T-cell (primary cell): Measurements from ENCODE around the gene MED27. TPM values are rescaled to one million over a fixed set of nuclear protein-coding genes. Genes with fewer than 3 reads are reported as not detected.

Source experiments
- ATAC-seq, 4 experiments: fragments of 200-7000 bp in 3 of 4; fragments of 150-1000 bp in 1 of 4; cut with Tn5 transposase; replicated peaks in 1 of 4; 1 replicate in 3 of 4; 2 replicates in 1 of 4; pipeline ENCODE4 v1.10.0; 2021; ENCODE audit warnings: moderate library complexity in 3 of 4, mild to moderate bottlenecking in 2 of 4, moderate number of reproducible peaks in 1 of 4
- CTCF ChIA-PET, 2 donors: fragments of 300-600 bp; sonication (Branson Sonifier 250); formaldehyde crosslinking; loops; one replicate each; lab custom pipeline; 2022; ENCODE audit warnings: antibody characterized with exemption in 2 of 2; lab: Charles Lee
- POLR2A ChIA-PET, 2 donors: fragments of 300-600 bp; sonication (Branson Sonifier 250); formaldehyde crosslinking; loops; one replicate each; lab custom pipeline; 2022; ENCODE audit warnings: antibody characterized with exemption in 2 of 2; lab: Charles Lee
- DNase-seq, 35 experiments: peaks; one replicate each; pipeline versions ENCODE4 v3.0.0 to v3.0.0-alpha.2; 2013 to 2023
- H3K27ac ChIP-seq: one replicate; pipeline ENCODE4 v1.5.1; 2013; ENCODE audit warnings: low read length
- H3K27me3 ChIP-seq, 2 experiments: replicated peaks in 1 of 2; 1 replicate in 1 of 2; 2 replicates in 1 of 2; pipeline versions ENCODE4 v1.6.1 to v1.7.0; 2013; ENCODE audit warnings: low read length in 1 of 2, mixed read lengths in 1 of 2; ENCODE audit not compliant: control insufficient read depth in 2 of 2, insufficient read depth in 2 of 2; ENCODE audit errors: extremely low read depth in 1 of 2
- H3K36me3 ChIP-seq, 2 donors: 1 replicate in 1 of 2; 2 replicates in 1 of 2; pipeline versions ENCODE4 v1.6.1 to v1.7.0; 2013; ENCODE audit warnings: low read length in 1 of 2; ENCODE audit not compliant: control insufficient read depth in 2 of 2, insufficient read depth in 1 of 2; ENCODE audit errors: extremely low read depth in 1 of 2
- H3K4me1 ChIP-seq, 2 experiments: 1 replicate in 1 of 2; 2 replicates in 1 of 2; pipeline versions ENCODE4 v1.6.1 to v1.7.0; 2013; ENCODE audit warnings: low read length in 2 of 2, mixed read lengths in 1 of 2; ENCODE audit not compliant: insufficient read depth in 2 of 2, control insufficient read depth in 1 of 2; ENCODE audit errors: extremely low read depth in 1 of 2
- H3K4me3 ChIP-seq, 2 donors: 1 replicate in 1 of 2; 2 replicates in 1 of 2; pipeline versions ENCODE4 v1.5.1 to v1.7.0; 2013; ENCODE audit warnings: mild to moderate bottlenecking in 2 of 2, low read length in 1 of 2, moderate library complexity in 1 of 2; ENCODE audit not compliant: control insufficient read depth in 1 of 2; ENCODE audit errors: extremely low read depth in 1 of 2
- H3K9me3 ChIP-seq: 2 replicates; pipeline ENCODE4 v1.7.0; 2013
- H3K27ac Mint-ChIP-seq, 2 donors: one replicate each; pipeline ENCODE4 v1.8.0; 2020 to 2021; ENCODE audit warnings: mild to moderate bottlenecking in 2 of 2, mixed read lengths in 2 of 2
- H3K27me3 Mint-ChIP-seq, 2 donors: one replicate each; pipeline ENCODE4 v1.8.0; 2021 to 2022; ENCODE audit warnings: mixed read lengths in 2 of 2
- H3K36me3 Mint-ChIP-seq: one replicate; pipeline ENCODE4 v1.8.0; 2021; ENCODE audit warnings: mixed read lengths
- H3K4me1 Mint-ChIP-seq, 3 donors: one replicate each; pipeline ENCODE4 v1.8.0; 2020 to 2022; ENCODE audit warnings: mixed read lengths in 3 of 3, mild to moderate bottlenecking in 1 of 3
- H3K4me3 Mint-ChIP-seq, 3 donors: one replicate each; pipeline ENCODE4 v1.8.0; 2020 to 2022; ENCODE audit warnings: mild to moderate bottlenecking in 3 of 3, mixed read lengths in 3 of 3, moderate library complexity in 3 of 3
- H3K9me3 Mint-ChIP-seq, 3 donors: one replicate each; pipeline ENCODE4 v1.8.0; 2020 to 2022; ENCODE audit warnings: mixed read lengths in 3 of 3
- WGBS: methylation state at CpG from one replicate; pipeline ENCODE4 v1.1.5; 2013; ENCODE audit warnings: missing lambda C conversion rate; ENCODE audit not compliant: insufficient coverage; 5-methylcytosine and 5-hydroxymethylcytosine counted together
- total RNA-seq, 35 experiments: library from RNA in 6 of 35; stranded (reverse) in 6 of 35; fragments of 120-200 nt in 1 of 35; gene quantifications; one replicate each; pipeline versions ENCODE4 v1.2.1 to v1.2.4 and lab custom pipeline; 2013 to 2026

MED27 gene
- total RNA-seq, 5 donors from 2014 or later (not counting 1 experiment from before 2014, with no cell fraction given), result 15.0 to 26.7 (median 17.6) TPM

DNA sequence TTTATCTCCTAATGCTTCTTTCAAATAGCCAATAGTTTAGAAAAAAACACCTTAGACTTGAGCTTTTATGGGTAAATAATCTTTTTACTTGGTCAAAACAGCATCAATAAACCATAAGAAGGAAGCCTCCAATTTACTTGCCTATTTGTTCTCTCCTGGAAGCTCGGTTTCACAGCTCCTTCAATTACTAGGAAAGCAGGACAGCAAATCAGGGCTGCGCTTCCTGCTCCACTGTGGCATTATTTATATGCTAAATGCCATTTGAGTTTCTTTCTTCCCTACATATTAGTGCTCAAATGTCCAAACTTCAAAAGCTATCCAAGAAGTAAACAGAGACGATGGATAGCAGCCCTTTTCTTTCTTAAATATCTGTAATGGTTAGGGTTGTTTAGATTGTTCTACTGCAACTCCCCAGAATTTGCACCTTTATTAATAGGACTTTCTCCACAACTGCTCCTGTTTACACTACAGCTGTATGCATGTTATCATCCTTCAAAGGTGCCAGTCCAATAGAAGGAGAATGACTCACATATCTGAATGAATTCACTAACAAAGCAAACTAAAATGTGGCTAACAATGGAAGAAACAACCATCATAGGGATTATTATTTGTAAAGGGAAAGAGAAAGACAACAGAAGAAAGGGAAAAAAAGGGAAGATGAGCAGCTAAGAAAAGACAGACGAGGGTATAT lies 58.7 kb downstream of the MED27 start:
- Mint-ChIP-seq H3K4me3 (no peak overlapping the region), H3K27me3 (no peaks in the 10 kb centered on the region), H3K4me1 (peaks cover 27 to 51% (median 29%) of the 10 kb centered on the region in 3 donors), H3K36me3 (peaks cover 13% of the 10 kb centered on the region), H3K9me3 (no peaks in the 10 kb centered on the region), H3K27ac (no peak overlapping the region)
- H3K4me3 ChIP-seq, result no peak overlapping the region
- DNase-seq, result no peak
- ChIA-PET CTCF (interaction anchor here (0.5 to 0.8 kb wide), 2 partner anchors 18 to 842 kb away, joined by 3 to 4 read pairs; no protein-coding TSS in a partner anchor), POLR2A (interaction anchor here in 1 of 2 donors (0.6 kb wide), 1 partner anchor 54 kb away, joined by 6 read pairs; no protein-coding TSS in a partner anchor)
- no peak for ATAC-seq
- peaks cover 0 to under 1% of the 10 kb centered on the region in 2 donors for H3K36me3 ChIP-seq
- WGBS, result 90% methylated on average over 2 of the region's 4 CpGs
- H3K9me3 ChIP-seq, result no peaks in the 10 kb centered on the region
- no peak overlapping the region for H3K27ac ChIP-seq
- no peaks in the 10 kb centered on the region for H3K4me1 ChIP-seq
- H3K27me3 ChIP-seq, result no peaks in the 10 kb centered on the region

DNA sequence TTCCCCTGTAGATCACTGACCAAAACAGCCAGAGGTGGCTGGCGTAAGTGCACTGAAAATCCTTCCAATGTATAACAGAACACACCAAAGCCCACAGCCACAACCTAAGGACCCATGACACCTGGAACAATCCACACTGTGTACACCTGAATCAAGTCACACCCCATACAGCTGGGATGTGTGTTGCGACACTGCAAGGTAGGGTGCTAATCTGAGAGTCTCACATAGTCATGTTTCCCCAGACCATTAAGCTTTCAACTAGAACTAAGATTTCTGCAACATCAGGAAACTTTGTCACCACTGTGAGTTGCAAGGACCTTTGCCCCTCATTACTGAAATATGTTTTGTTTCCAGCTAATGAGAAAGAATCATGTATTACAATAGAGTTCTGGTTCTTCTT lies 59.4 kb downstream of the MED27 start:
- H3K9me3 ChIP-seq, result no peaks in the 10 kb centered on the region
- no CpG with 5 or more reads among the region's 2 CpGs for WGBS
- ChIA-PET POLR2A (interaction anchor here in 1 of 2 donors (0.6 kb wide), 1 partner anchor 53 kb away, joined by 6 read pairs; no protein-coding TSS in a partner anchor), CTCF (interaction anchor here (0.5 to 0.8 kb wide), 2 partner anchors 18 to 841 kb away, joined by 3 to 4 read pairs; no protein-coding TSS in a partner anchor)
- H3K4me1 ChIP-seq, result no peaks in the 10 kb centered on the region
- Mint-ChIP-seq H3K36me3 (peaks cover 11% of the 10 kb centered on the region), H3K27ac (no peak overlapping the region), H3K4me1 (peaks cover 27 to 47% (median 27%) of the 10 kb centered on the region in 3 donors), H3K27me3 (no peaks in the 10 kb centered on the region), H3K9me3 (no peaks in the 10 kb centered on the region), H3K4me3 (no peak overlapping the region)
- ATAC-seq, result no peak
- H3K36me3 ChIP-seq, result no peaks in the 10 kb centered on the region
- no peak for DNase-seq
- H3K4me3 ChIP-seq, result no peak overlapping the region
- H3K27me3 ChIP-seq, result no peaks in the 10 kb centered on the region
- no peak overlapping the region for H3K27ac ChIP-seq

DNA sequence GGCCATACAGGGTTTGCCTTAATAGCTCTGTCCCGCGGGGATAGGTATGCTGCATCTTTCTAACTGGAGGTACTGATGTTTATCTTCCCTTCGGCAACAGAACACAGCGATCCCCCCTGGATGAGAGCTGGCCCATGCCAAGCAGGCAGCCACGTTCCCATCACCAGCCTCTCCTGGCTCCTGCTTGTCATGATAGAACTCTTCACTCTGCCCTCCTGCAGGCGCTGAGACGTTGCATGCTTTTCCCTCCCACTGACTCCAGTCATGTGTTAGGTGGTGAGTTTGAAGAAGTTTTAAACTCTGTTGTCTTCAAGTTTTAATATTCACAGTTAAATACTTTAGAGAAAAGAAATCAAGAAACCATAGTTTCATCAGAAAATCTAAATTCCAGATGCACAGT lies 60.0 kb downstream of the MED27 start:
- ATAC-seq, result no peak

DNA sequence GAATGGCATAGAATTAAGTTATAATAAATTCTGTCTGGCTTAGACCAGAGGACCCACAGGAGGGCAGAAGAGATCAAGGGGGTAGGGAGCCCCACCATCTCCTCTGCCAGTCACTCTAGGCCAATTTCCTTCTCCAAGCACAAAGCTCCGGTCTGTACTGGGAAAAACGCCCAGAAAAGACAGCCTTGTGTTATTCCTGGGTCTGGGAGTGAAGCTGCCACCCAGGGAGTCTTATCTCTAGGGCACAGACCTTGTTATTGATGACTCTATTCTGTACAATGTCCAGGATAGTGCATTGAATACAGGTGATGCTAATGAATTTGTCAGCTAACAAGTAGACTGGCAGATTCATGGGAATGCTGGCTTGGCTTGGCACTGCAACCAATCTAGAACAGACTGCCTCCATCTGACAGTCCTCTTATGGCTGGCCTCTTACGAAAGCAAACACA lies 60.7 kb downstream of the MED27 start:
- Mint-ChIP-seq H3K36me3 (peaks cover 13% of the 10 kb centered on the region), H3K4me1 (peaks cover 23 to 42% (median 24%) of the 10 kb centered on the region in 3 donors), H3K9me3 (no peaks in the 10 kb centered on the region), H3K27ac (no peak overlapping the region), H3K27me3 (no peaks in the 10 kb centered on the region), H3K4me3 (no peak overlapping the region)
- H3K36me3 ChIP-seq, result no peaks in the 10 kb centered on the region
- ATAC-seq (no peak), DNase-seq (no peak)
- H3K4me3 ChIP-seq, result no peak overlapping the region
- 100% methylated on average over 1 of the region's 3 CpGs for WGBS
- no peaks in the 10 kb centered on the region for H3K9me3 ChIP-seq
- ChIA-PET POLR2A (interaction anchor here in 1 of 2 donors (0.8 kb wide), 1 partner anchor 114 kb away, joined by 3 read pairs; no protein-coding TSS in a partner anchor), CTCF (no interaction called here)
- no peaks in the 10 kb centered on the region for H3K27me3 ChIP-seq
- H3K27ac ChIP-seq, result no peak overlapping the region
- no peaks in the 10 kb centered on the region for H3K4me1 ChIP-seq

More for the DNA sequence above, 60.0 kb downstream of the MED27 start:
- Mint-ChIP-seq H3K27ac (no peak overlapping the region), H3K36me3 (peaks cover 8% of the 10 kb centered on the region), H3K27me3 (no peaks in the 10 kb centered on the region), H3K4me3 (no peak overlapping the region), H3K9me3 (no peaks in the 10 kb centered on the region), H3K4me1 (peaks cover 25 to 45% (median 27%) of the 10 kb centered on the region in 3 donors)
- Histone ChIP-seq H3K27me3 (no peaks in the 10 kb centered on the region), H3K36me3 (no peaks in the 10 kb centered on the region), H3K4me1 (no peaks in the 10 kb centered on the region), H3K4me3 (no peak overlapping the region), H3K27ac (no peak overlapping the region), H3K9me3 (no peaks in the 10 kb centered on the region)
- CTCF ChIA-PET, result interaction anchor here in 1 of 2 donors (0.8 kb wide), 1 partner anchor 841 kb away, joined by 4 read pairs; no protein-coding TSS in a partner anchor
- POLR2A ChIA-PET, result interaction anchor here in 1 of 2 donors (0.8 kb wide), 1 partner anchor 113 kb away, joined by 3 read pairs; no protein-coding TSS in a partner anchor
- DNase-seq, result no peak
- WGBS, result 96% methylated on average over 3 of the region's 7 CpGs

DNA sequence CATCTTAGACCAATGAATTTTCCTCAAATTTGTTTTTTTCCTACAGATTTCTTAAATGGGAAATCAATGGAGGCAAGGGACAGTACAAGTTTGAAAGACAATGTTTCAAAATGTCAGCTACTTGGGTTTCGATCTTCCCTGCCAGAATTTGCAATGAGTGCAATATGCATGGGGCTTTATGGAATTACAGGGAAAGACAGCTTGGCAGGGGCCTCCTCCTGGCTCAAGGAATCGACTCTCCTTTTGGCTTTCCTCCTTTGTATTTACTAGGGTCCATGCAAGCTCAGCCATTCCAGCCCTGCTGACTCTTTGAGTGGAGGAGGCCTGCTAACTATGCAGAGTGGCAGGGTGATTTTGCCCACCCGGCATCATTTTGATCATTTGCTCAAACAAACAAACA lies 63.2 kb downstream of the MED27 start:
- Mint-ChIP-seq H3K36me3 (peaks cover 26% of the 10 kb centered on the region), H3K27ac (no peak overlapping the region), H3K4me1 (peaks cover 12 to 27% (median 15%) of the 10 kb centered on the region in 3 donors), H3K9me3 (no peaks in the 10 kb centered on the region), H3K27me3 (no peaks in the 10 kb centered on the region), H3K4me3 (no peak overlapping the region)
- CTCF ChIA-PET, result no interaction called here
- peaks cover 0 to 6% of the 10 kb centered on the region in 2 donors for H3K36me3 ChIP-seq
- no peak overlapping the region for H3K4me3 ChIP-seq
- POLR2A ChIA-PET, result no interaction called here
- no peaks in the 10 kb centered on the region for H3K27me3 ChIP-seq
- no peaks in the 10 kb centered on the region for H3K9me3 ChIP-seq
- WGBS, result no CpG with 5 or more reads among the region's 3 CpGs
- H3K27ac ChIP-seq, result no peak overlapping the region
- no peak for ATAC-seq
- no peak for DNase-seq
- H3K4me1 ChIP-seq, result no peaks in the 10 kb centered on the region

DNA sequence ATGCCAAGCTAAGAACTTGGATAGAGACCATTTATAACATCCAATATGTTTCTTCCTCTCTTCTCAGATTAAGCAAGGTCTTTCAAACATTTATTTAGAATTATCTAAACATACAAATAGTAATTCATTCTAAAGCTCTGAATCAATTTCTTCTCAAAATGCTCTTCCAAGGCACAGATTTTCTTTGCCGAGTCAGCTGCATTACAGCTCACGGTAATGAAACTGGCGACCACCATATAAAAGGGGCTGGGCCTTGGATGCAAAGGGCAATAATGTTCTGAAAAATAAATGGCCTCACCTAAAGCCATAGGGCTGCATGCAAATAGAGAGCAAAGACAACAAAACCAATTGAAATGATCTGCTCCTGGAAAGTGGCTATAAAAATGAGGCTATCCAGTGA lies 63.8 kb downstream of the MED27 start:
- POLR2A ChIA-PET, result no interaction called here
- no peak for ATAC-seq
- H3K27ac ChIP-seq, result no peak overlapping the region

More for the DNA sequence above, 63.8 kb downstream of the MED27 start:
- Mint-ChIP-seq H3K4me1 (peaks cover 9 to 22% (median 10%) of the 10 kb centered on the region in 3 donors), H3K36me3 (peaks cover 28% of the 10 kb centered on the region), H3K27ac (no peak overlapping the region), H3K27me3 (no peaks in the 10 kb centered on the region), H3K4me3 (no peak overlapping the region), H3K9me3 (no peaks in the 10 kb centered on the region)
- WGBS, result 94% methylated on average over 3 of the region's 3 CpGs
- CTCF ChIA-PET, result no interaction called here
- Histone ChIP-seq H3K27me3 (no peaks in the 10 kb centered on the region), H3K36me3 (peaks cover 0 to 6% of the 10 kb centered on the region in 2 donors), H3K4me1 (no peaks in the 10 kb centered on the region), H3K4me3 (no peak overlapping the region), H3K9me3 (no peaks in the 10 kb centered on the region)
- no peak for DNase-seq
